ENCODE results near the gene HDAC3.

DNA sequence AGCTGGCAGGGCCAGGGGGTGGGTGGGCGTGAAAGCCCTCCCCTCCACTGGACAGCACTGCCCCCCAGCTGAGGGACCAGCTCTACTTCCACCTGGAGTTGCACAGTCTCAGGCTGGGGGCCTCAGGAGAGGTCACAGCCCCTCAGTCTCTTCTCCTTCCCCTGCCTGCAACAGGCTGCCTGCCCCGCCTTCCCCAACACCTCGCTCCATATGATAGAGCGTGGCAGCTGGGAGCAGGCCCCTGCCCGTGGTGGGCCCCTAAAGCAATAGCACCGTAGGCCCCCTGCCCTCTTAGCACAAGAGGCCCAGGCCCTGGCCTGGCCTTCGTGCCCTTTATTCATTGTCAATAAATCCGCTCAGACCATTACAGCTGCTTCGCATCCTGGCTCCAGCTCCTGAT, 4.0 kb upstream of the HDAC3 start:
- TF ChIP-seq, protein P1, sequence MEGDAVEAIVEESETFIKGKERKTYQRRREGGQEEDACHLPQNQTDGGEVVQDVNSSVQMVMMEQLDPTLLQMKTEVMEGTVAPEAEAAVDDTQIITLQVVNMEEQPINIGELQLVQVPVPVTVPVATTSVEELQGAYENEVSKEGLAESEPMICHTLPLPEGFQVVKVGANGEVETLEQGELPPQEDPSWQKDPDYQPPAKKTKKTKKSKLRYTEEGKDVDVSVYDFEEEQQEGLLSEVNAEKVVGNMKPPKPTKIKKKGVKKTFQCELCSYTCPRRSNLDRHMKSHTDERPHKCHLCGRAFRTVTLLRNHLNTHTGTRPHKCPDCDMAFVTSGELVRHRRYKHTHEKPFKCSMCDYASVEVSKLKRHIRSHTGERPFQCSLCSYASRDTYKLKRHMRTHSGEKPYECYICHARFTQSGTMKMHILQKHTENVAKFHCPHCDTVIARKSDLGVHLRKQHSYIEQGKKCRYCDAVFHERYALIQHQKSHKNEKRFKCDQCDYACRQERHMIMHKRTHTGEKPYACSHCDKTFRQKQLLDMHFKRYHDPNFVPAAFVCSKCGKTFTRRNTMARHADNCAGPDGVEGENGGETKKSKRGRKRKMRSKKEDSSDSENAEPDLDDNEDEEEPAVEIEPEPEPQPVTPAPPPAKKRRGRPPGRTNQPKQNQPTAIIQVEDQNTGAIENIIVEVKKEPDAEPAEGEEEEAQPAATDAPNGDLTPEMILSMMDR (IDR thresholded peaks at IDR 0.05) = no peak
- no peak for TF ChIP-seq POLR2A (IDR thresholded peaks at IDR 0.05)
- no peak for TF ChIP-seq EP300 (IDR thresholded peaks at IDR 0.05)

Measured in ovary (tissue), 3 donors.